PC-9 (cell line): ENCODE results near the gene TCF12. TPM values are rescaled to one million over a fixed set of nuclear protein-coding genes. Genes with fewer than 3 reads are reported as not detected.

Experiments used
- BruUV-seq: library from RNA; stranded (reverse); fragments of 400-500 nt; replicated peaks from 2 replicates; lab custom pipeline; 2021; lab: Mats Ljungman, UMichigan
- CTCF ChIA-PET: fragments of 300-600 bp; sonication (Branson Sonifier 250); formaldehyde crosslinking; loops from one replicate; lab custom pipeline; 2022; ENCODE audit warnings: antibody characterized with exemption; lab: Charles Lee
- POLR2A ChIA-PET: fragments of 300-600 bp; sonication (Branson Sonifier 250); formaldehyde crosslinking; loops from one replicate; lab custom pipeline; 2022; ENCODE audit warnings: antibody characterized with exemption; ENCODE audit not compliant: unreplicated experiment; lab: Charles Lee
- DNase-seq, 2 experiments: peaks; one replicate each; pipeline versions ENCODE4 v3.0.0 to v3.0.0-alpha.2; 2015 to 2022; ENCODE audit warnings: mixed read lengths in 1 of 2
- H2AFZ ChIP-seq: fragments of 200-600 bp; sonication (generic); 2 replicates; pipeline ENCODE4 v1.8.1; 2017; ENCODE audit warnings: antibody characterized with exemption
- H3F3A ChIP-seq: fragments of 200-600 bp; sonication (generic); 2 replicates; pipeline ENCODE4 v1.8.1; 2017; ENCODE audit warnings: antibody characterized with exemption, mild to moderate bottlenecking, low read depth; ENCODE audit not compliant: insufficient read depth
- H3K27ac ChIP-seq: fragments of 200-600 bp; sonication (generic); 2 replicates; pipeline ENCODE4 v1.6.1; 2016; ENCODE audit warnings: mixed run types
- H3K27me3 ChIP-seq: fragments of 200-600 bp; sonication (generic); 2 replicates; pipeline ENCODE4 v1.6.1; 2016; ENCODE audit warnings: low read depth, mixed run types; ENCODE audit not compliant: insufficient read depth
- H3K36me3 ChIP-seq: fragments of 200-600 bp; sonication (generic); 2 replicates; pipeline ENCODE4 v1.6.1; 2016; ENCODE audit warnings: low read depth, mixed run types
- H3K4me1 ChIP-seq: fragments of 200-600 bp; sonication (generic); replicated peaks from 2 replicates; pipeline ENCODE4 v1.6.1; 2016; ENCODE audit warnings: mixed run types; ENCODE audit not compliant: insufficient read depth
- H3K4me2 ChIP-seq: fragments of 200-600 bp; sonication (generic); 2 replicates; pipeline ENCODE4 v1.6.1; 2017; ENCODE audit warnings: mixed run types
- H3K4me3 ChIP-seq: fragments of 200-600 bp; sonication (generic); 2 replicates; pipeline ENCODE4 v1.6.1; 2016; ENCODE audit warnings: mixed run types
- H3K79me2 ChIP-seq: fragments of 200-600 bp; sonication (generic); 2 replicates; pipeline ENCODE4 v1.6.1; 2017; ENCODE audit warnings: low read depth, mixed run types
- H3K9me2 ChIP-seq: fragments of 200-600 bp; sonication (generic); 2 replicates; pipeline ENCODE4 v1.8.1; 2017; ENCODE audit warnings: mild to moderate bottlenecking; ENCODE audit not compliant: insufficient read depth
- H3K9me3 ChIP-seq: fragments of 200-600 bp; sonication (generic); 2 replicates; pipeline ENCODE4 v1.8.1; 2016; ENCODE audit warnings: low read depth; ENCODE audit not compliant: insufficient read depth
- H4K20me1 ChIP-seq: fragments of 200-600 bp; sonication (generic); 2 replicates; pipeline ENCODE4 v1.8.1; 2017; ENCODE audit not compliant: insufficient read depth
- EZH2 ChIP-seq: fragments of 200-600 bp; sonication (generic); IDR thresholded peaks from 2 replicates; pipeline ENCODE4 v1.8.0; 2017; ENCODE audit warnings: antibody characterized with exemption, low read depth
- intact Hi-C: fragments of 100-400 bp; cut with micrococcal nuclease; formaldehyde crosslinking; loops from one replicate; pipeline ENCODE4 v1.10.0; 2022; ENCODE audit not compliant: unreplicated experiment
- total RNA-seq: library from RNA; stranded (reverse); gene quantifications from 2 replicates; pipeline ENCODE4 v1.2.3, GENCODE V29; 2021
- TF ChIP-seq, protein P1 (sequence below): fragments of 200-600 bp; sonication (generic); conservative IDR thresholded peaks from 2 replicates; pipeline ENCODE4 v1.6.1; 2017; ENCODE audit warnings: mixed run types, antibody characterized with exemption, mild to moderate bottlenecking, moderate library complexity

Gene TCF12
- total RNA-seq, 1 experiment from 2014 or later, result 60.1 TPM

GRCh38 chr15:56887782-56888438 lies 30.5 kb upstream of the TCF12 start:
- H3K9me2 ChIP-seq, result no peaks in the 10 kb centered on the region
- no peaks in the 10 kb centered on the region for H3K9me3 ChIP-seq
- peaks cover 16% of the 10 kb centered on the region; the same call in 1 of the 2 replicates for H3F3A ChIP-seq
- ChIA-PET CTCF (no interaction called here), POLR2A (interaction anchor here (0.7 to 1.1 kb wide), 2 partner anchors 30 to 82 kb away, joined by 3 to 4 read pairs; partner anchors contain the start of gene TCF12)
- H3K4me2 ChIP-seq, result peak overlapping the region; percentile 98
- peak overlapping the region; percentile 62 for H3K27ac ChIP-seq
- H3K79me2 ChIP-seq, result no peaks in the 10 kb centered on the region
- H3K27me3 ChIP-seq, result no peaks in the 10 kb centered on the region
- H3K36me3 ChIP-seq, result no peaks in the 10 kb centered on the region
- no peaks in the 10 kb centered on the region for H4K20me1 ChIP-seq
- intact Hi-C loops, result loop anchor here (1.0 to 10.0 kb wide), 2 partner anchors 30 to 393 kb away; partner anchors contain the start of gene TCF12
- TF ChIP-seq, protein P1, sequence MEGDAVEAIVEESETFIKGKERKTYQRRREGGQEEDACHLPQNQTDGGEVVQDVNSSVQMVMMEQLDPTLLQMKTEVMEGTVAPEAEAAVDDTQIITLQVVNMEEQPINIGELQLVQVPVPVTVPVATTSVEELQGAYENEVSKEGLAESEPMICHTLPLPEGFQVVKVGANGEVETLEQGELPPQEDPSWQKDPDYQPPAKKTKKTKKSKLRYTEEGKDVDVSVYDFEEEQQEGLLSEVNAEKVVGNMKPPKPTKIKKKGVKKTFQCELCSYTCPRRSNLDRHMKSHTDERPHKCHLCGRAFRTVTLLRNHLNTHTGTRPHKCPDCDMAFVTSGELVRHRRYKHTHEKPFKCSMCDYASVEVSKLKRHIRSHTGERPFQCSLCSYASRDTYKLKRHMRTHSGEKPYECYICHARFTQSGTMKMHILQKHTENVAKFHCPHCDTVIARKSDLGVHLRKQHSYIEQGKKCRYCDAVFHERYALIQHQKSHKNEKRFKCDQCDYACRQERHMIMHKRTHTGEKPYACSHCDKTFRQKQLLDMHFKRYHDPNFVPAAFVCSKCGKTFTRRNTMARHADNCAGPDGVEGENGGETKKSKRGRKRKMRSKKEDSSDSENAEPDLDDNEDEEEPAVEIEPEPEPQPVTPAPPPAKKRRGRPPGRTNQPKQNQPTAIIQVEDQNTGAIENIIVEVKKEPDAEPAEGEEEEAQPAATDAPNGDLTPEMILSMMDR, result no peak
- no peak for TF ChIP-seq EZH2
- BruUV-seq, result TSS peak; percentile 81
- peaks cover 17% of the 10 kb centered on the region for H3K4me1 ChIP-seq
- peak overlapping the region; percentile 96 for H2AFZ ChIP-seq
- H3K4me3 ChIP-seq, result peak overlapping the region; percentile 74
- DNase-seq, result no peak

DNA sequence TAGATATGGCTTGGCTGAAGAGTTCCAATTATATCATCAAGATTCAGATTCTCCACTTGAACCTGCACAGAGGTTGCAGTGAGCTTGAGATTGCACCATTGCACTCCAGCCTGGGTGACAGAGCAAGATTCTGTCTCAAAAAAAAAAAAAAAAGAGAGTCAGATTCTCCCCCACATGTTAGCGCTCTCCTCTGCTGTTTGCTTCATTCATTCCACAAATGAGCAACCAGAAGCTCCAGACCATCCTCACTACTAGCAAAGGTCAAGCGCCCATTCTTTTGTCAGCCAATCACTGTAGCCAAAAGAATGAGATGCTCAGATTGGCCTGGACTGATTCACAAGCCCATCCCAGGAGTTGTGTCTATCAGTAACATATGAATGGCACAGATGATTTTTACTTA lies 28.4 kb upstream of the TCF12 start:
- Histone ChIP-seq H3K27ac (no peak overlapping the region), H4K20me1 (no peaks in the 10 kb centered on the region), H2AFZ (no peak overlapping the region), H3K4me2 (no peak overlapping the region), H3K36me3 (no peaks in the 10 kb centered on the region), H3F3A (peaks cover 16% of the 10 kb centered on the region; the same call in 1 of the 2 replicates), H3K9me2 (no peaks in the 10 kb centered on the region), H3K9me3 (no peaks in the 10 kb centered on the region), H3K4me1 (peaks cover 17% of the 10 kb centered on the region), H3K27me3 (no peaks in the 10 kb centered on the region), H3K4me3 (no peak overlapping the region), H3K79me2 (no peaks in the 10 kb centered on the region)
- intact Hi-C loops, result no loop called here
- POLR2A ChIA-PET, result interaction anchor here (0.5 kb wide), 1 partner anchor 381 kb away, joined by 3 read pairs; no protein-coding TSS in a partner anchor
- BruUV-seq, result no TSS peak
- DNase-seq, result no peak
- TF ChIP-seq, protein P1, result no peak
- no peak for TF ChIP-seq EZH2
- CTCF ChIA-PET, result no interaction called here

GRCh38 chr15:56891852-56892440 lies 26.5 kb upstream of the TCF12 start:
- H3F3A ChIP-seq, result peaks cover 9% of the 10 kb centered on the region; the same call in 1 of the 2 replicates
- H2AFZ ChIP-seq, result no peak overlapping the region
- H3K4me3 ChIP-seq, result no peak overlapping the region
- no peak overlapping the region for H3K4me2 ChIP-seq
- BruUV-seq, result no TSS peak
- H3K36me3 ChIP-seq, result no peaks in the 10 kb centered on the region
- no peaks in the 10 kb centered on the region for H3K9me3 ChIP-seq
- no peaks in the 10 kb centered on the region for H3K27me3 ChIP-seq
- H3K4me1 ChIP-seq, result peaks cover 17% of the 10 kb centered on the region
- H3K27ac ChIP-seq, result no peak overlapping the region
- H3K9me2 ChIP-seq, result no peaks in the 10 kb centered on the region
- TF ChIP-seq EZH2, result no peak
- TF ChIP-seq, protein P1, result no peak
- H4K20me1 ChIP-seq, result no peaks in the 10 kb centered on the region
- no peak for DNase-seq
- CTCF ChIA-PET, result no interaction called here
- POLR2A ChIA-PET, result no interaction called here
- no peaks in the 10 kb centered on the region for H3K79me2 ChIP-seq
- intact Hi-C loops, result no loop called here
